ENCODE measurements around the gene CTRB2. TPM values are rescaled to one million over a fixed set of nuclear protein-coding genes. Genes with fewer than 3 reads are reported as not detected.
"Not testable (repeated sequence)": the region's sequence is repeated elsewhere in the genome, so short reads cannot be mapped to it uniquely, and the experiment has no call there.

The CTRB2 gene
- total RNA-seq, 1 donor from 2014 or later, result not detected

GRCh38 chr16:75208242-75208825 lies 1.4 kb upstream of the CTRB2 start:
- Histone ChIP-seq H3K36me3 (ENCODE audit: control insufficient read depth in 3 of 3, insufficient read depth in 3 of 3, low read length in 3 of 3) (no peaks in the 10 kb centered on the region), H3K4me1 (ENCODE audit: control insufficient read depth in 3 of 3, insufficient read depth in 3 of 3, low read length in 3 of 3) (no peaks in the 10 kb centered on the region), H3K27me3 (ENCODE audit: control insufficient read depth in 3 of 3, insufficient read depth in 3 of 3, low read length in 3 of 3) (no peaks in the 10 kb centered on the region), H3K27ac (ENCODE audit: low read depth, low read length) (no peak overlapping the region), H3K4me3 (ENCODE audit: low read length in 3 of 3) (no peak overlapping the region), H3K9me3 (ENCODE audit: control insufficient read depth in 3 of 3, low read length in 3 of 3) (no peaks in the 10 kb centered on the region), H3K9ac (ENCODE audit: low read depth in 1 of 3, low read length in 3 of 3) (no peak overlapping the region)

- Histone ChIP-seq H3K27ac (ENCODE audit: low read depth, low read length) (no peak overlapping the region), H3K27me3 (ENCODE audit: control insufficient read depth in 3 of 3, insufficient read depth in 3 of 3, low read length in 3 of 3) (no peaks in the 10 kb centered on the region), H3K4me1 (ENCODE audit: control insufficient read depth in 3 of 3, insufficient read depth in 3 of 3, low read length in 3 of 3) (no peaks in the 10 kb centered on the region), H3K9ac (ENCODE audit: low read depth in 1 of 3, low read length in 3 of 3) (no peak overlapping the region), H3K9me3 (ENCODE audit: control insufficient read depth in 3 of 3, low read length in 3 of 3) (no peaks in the 10 kb centered on the region), H3K36me3 (ENCODE audit: control insufficient read depth in 3 of 3, insufficient read depth in 3 of 3, low read length in 3 of 3) (no peaks in the 10 kb centered on the region), H3K4me3 (ENCODE audit: low read length in 3 of 3) (no peak overlapping the region)
Observed at GRCh38 chr16:75207831-75208230, 870 bp upstream of the CTRB2 start.

DNA sequence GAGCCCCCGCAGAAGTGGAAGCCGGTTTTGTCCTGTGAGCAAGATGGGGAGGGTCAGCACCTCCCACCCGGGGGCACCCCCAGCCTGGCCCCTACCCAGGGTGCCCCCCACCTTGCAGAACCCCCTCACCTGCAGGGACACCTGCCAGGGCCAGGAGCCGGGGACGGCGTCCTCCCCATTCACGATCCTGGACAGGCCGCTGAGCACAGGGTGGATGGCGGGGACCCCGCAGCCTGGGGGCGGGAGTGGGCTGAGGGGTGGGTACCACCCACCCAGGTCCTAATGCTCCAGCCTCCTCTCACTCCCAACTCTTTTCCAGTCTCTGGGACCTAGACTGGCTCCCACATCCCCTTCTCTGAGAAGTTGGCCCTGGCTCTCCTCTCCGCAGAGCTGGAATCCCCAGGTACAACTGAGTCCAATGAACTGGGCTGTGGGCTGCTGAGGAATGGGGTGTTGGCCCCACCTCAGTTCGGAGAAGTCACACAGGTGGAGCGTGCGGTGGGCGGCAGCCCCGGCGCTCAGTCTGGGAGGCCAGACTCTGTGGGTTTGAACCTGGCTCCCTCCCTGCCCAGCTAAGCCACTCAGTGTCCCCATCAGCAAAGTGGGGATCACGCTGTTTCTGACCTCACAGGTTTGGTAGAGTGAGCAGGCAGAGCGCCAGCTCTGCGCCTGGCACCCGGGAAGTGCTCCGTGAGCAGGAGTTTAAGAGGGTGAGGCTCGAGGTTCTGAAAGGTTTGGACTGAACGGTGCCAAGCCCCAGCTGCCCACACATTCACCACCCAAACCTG lies 806 bp downstream of the CTRB2 start:
- H3K36me3 ChIP-seq (ENCODE audit: control insufficient read depth in 3 of 3, insufficient read depth in 3 of 3, low read length in 3 of 3); H3K27me3 ChIP-seq (ENCODE audit: control insufficient read depth in 3 of 3, insufficient read depth in 3 of 3, low read length in 3 of 3); H3K4me3 ChIP-seq (ENCODE audit: low read length in 3 of 3); H3K9me3 ChIP-seq (ENCODE audit: control insufficient read depth in 3 of 3, low read length in 3 of 3); H3K9ac ChIP-seq (ENCODE audit: low read depth in 1 of 3, low read length in 3 of 3); H3K4me1 ChIP-seq (ENCODE audit: control insufficient read depth in 3 of 3, insufficient read depth in 3 of 3, low read length in 3 of 3); H3K27ac ChIP-seq (ENCODE audit: low read depth, low read length): not testable (repeated sequence)

DNA sequence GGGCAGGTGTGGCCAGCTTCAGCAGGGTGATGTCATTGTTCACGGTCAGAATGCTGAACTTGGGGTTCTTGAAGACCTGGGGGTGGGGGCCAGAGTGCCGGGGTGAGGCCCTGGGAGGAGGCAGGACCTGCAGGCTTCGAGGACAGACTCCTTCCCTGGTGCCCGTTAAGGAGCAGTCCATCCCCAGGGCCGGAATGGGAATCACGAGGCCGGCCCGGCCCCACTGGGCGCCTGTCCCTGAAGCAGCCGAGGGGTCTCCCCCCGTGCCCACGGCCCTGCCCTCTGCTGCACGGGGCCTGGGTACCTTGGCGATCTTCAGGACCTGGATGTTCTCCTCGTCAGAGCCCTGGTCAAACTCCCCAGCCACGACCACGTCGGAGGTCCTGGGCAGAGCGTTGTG lies 1.5 kb downstream of the CTRB2 start:
- not testable (repeated sequence) for H3K4me3 ChIP-seq (ENCODE audit: low read length in 3 of 3); H3K9ac ChIP-seq (ENCODE audit: low read depth in 1 of 3, low read length in 3 of 3); H3K27ac ChIP-seq (ENCODE audit: low read depth, low read length); H3K9me3 ChIP-seq (ENCODE audit: control insufficient read depth in 3 of 3, low read length in 3 of 3); H3K27me3 ChIP-seq (ENCODE audit: control insufficient read depth in 3 of 3, insufficient read depth in 3 of 3, low read length in 3 of 3); H3K4me1 ChIP-seq (ENCODE audit: control insufficient read depth in 3 of 3, insufficient read depth in 3 of 3, low read length in 3 of 3); H3K36me3 ChIP-seq (ENCODE audit: control insufficient read depth in 3 of 3, insufficient read depth in 3 of 3, low read length in 3 of 3)

DNA sequence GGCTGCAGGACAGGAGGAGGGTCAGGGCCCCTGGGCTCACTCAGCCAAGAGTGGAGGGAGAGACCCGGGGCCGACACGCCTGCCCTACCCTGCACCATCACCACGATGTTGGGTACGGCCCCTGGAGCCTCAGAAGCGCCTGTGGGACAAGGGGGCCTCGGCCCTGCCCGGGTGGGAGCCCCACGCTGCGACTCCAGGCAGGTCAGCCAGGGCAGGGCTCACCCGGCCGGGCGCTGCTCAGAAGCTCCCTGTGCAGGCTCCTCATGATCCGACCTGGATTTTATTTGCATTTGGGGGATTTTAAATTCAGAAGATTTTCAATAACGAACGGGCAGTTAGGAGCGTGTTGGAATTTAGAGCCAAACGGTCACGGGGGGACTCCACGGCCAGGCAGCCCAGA lies 2.1 kb downstream of the CTRB2 start:
- H3K36me3 ChIP-seq (ENCODE audit: control insufficient read depth in 3 of 3, insufficient read depth in 3 of 3, low read length in 3 of 3); H3K9me3 ChIP-seq (ENCODE audit: control insufficient read depth in 3 of 3, low read length in 3 of 3); H3K9ac ChIP-seq (ENCODE audit: low read depth in 1 of 3, low read length in 3 of 3); H3K4me1 ChIP-seq (ENCODE audit: control insufficient read depth in 3 of 3, insufficient read depth in 3 of 3, low read length in 3 of 3); H3K27me3 ChIP-seq (ENCODE audit: control insufficient read depth in 3 of 3, insufficient read depth in 3 of 3, low read length in 3 of 3); H3K27ac ChIP-seq (ENCODE audit: low read depth, low read length); H3K4me3 ChIP-seq (ENCODE audit: low read length in 3 of 3): not testable (repeated sequence)

DNA sequence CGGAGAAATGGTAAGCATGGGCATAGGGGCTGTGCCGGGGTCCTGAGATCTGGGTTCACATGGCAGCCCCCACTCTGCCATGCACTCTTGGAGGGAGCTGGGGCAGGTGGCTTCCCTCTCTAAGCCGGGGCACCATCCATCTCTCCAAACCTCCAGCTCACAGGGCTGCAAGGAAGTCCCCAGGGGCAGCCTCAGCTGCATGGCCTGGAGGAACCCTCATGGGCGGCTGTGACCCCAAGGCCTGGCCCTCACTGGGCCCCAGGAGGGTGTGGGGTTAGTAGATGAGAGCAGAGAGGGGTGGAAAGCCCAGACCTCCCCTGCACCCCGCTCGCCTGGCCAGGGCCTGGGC lies 2.6 kb downstream of the CTRB2 start:
- Histone ChIP-seq H3K9me3 (ENCODE audit: control insufficient read depth in 3 of 3, low read length in 3 of 3) (no peaks in the 10 kb centered on the region), H3K4me1 (ENCODE audit: control insufficient read depth in 3 of 3, insufficient read depth in 3 of 3, low read length in 3 of 3) (peaks cover 0 to 4% (median 2%) of the 10 kb centered on the region in 3 donors), H3K4me3 (ENCODE audit: low read length in 3 of 3) (no peak overlapping the region), H3K27ac (ENCODE audit: low read depth, low read length) (no peak overlapping the region), H3K27me3 (ENCODE audit: control insufficient read depth in 3 of 3, insufficient read depth in 3 of 3, low read length in 3 of 3) (no peaks in the 10 kb centered on the region), H3K9ac (ENCODE audit: low read depth in 1 of 3, low read length in 3 of 3) (no peak overlapping the region), H3K36me3 (ENCODE audit: control insufficient read depth in 3 of 3, insufficient read depth in 3 of 3, low read length in 3 of 3) (no peaks in the 10 kb centered on the region)

DNA sequence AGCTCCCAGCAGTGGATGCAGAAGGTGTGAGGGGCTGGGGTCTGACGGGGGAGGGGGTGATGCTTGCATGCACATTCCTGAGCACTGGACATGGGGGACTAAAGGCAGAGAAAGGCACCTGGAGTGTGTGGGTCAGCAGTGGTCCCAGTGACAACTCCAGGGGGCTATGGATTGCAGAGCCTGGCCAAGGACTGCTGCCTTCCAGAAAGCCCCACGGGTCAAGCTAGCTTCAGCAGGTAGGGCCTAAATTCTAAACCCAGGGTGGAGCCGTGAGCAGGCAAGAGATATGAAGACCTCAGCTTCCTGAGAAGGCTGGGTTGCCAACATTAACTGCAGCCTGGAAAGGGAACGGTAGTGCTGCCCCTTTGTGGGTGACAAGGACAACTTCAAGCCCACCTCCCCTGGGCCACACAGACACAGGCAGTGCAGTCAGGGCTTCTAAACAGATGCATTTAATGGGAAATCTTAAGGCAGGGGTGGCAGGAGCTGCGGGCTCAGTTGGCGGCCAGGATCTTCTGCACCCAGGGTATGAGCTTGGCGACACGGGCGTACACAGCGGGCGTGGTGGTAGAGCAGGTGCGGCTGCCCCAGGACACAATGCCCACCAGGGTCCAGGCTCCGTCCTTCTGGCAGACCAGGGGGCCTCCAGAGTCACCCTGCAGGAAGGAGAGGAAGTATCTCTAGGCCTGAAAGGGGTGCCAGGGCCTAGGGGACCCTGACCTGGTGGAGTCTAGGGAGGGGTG lies 3.1 kb downstream of the CTRB2 start:
- no peaks in the 10 kb centered on the region for H3K36me3 ChIP-seq (ENCODE audit: control insufficient read depth in 3 of 3, insufficient read depth in 3 of 3, low read length in 3 of 3)
- H3K27ac ChIP-seq (ENCODE audit: low read depth, low read length), result no peak overlapping the region
- H3K27me3 ChIP-seq (ENCODE audit: control insufficient read depth in 3 of 3, insufficient read depth in 3 of 3, low read length in 3 of 3), result no peaks in the 10 kb centered on the region
- peaks cover 0 to 4% (median 3%) of the 10 kb centered on the region in 3 donors for H3K4me1 ChIP-seq (ENCODE audit: control insufficient read depth in 3 of 3, insufficient read depth in 3 of 3, low read length in 3 of 3)
- no peak overlapping the region for H3K4me3 ChIP-seq (ENCODE audit: low read length in 3 of 3)
- no peak overlapping the region for H3K9ac ChIP-seq (ENCODE audit: low read depth in 1 of 3, low read length in 3 of 3)
- no peaks in the 10 kb centered on the region for H3K9me3 ChIP-seq (ENCODE audit: control insufficient read depth in 3 of 3, low read length in 3 of 3)

DNA sequence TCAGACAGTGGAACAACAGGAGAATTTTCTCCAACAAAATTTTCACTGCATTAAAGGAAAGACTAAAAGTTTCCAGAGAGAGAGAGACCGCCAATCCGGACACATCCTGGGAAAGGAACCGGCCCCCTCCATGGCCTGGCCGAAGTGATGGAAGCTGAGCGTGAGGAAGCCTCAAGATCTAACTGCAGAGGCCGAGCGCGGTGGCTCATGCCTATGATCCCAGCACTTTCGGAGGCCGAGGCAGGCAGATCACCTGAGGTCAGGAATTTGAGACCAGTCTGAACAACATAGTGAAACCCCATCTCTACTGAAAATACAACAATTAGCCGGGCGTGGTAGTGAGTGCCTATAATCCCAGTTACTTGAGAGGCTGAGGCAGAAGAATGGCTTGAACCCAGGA lies 3.9 kb downstream of the CTRB2 start:
- Histone ChIP-seq H3K27me3 (ENCODE audit: control insufficient read depth in 3 of 3, insufficient read depth in 3 of 3, low read length in 3 of 3) (peaks cover 4% of the 10 kb centered on the region in 3 donors), H3K9ac (ENCODE audit: low read depth in 1 of 3, low read length in 3 of 3) (no peak overlapping the region), H3K9me3 (ENCODE audit: control insufficient read depth in 3 of 3, low read length in 3 of 3) (no peaks in the 10 kb centered on the region), H3K4me3 (ENCODE audit: low read length in 3 of 3) (no peak overlapping the region), H3K4me1 (ENCODE audit: control insufficient read depth in 3 of 3, insufficient read depth in 3 of 3, low read length in 3 of 3) (peaks cover 0 to 4% (median 3%) of the 10 kb centered on the region in 3 donors), H3K27ac (ENCODE audit: low read depth, low read length) (no peak overlapping the region), H3K36me3 (ENCODE audit: control insufficient read depth in 3 of 3, insufficient read depth in 3 of 3, low read length in 3 of 3) (no peaks in the 10 kb centered on the region)

DNA sequence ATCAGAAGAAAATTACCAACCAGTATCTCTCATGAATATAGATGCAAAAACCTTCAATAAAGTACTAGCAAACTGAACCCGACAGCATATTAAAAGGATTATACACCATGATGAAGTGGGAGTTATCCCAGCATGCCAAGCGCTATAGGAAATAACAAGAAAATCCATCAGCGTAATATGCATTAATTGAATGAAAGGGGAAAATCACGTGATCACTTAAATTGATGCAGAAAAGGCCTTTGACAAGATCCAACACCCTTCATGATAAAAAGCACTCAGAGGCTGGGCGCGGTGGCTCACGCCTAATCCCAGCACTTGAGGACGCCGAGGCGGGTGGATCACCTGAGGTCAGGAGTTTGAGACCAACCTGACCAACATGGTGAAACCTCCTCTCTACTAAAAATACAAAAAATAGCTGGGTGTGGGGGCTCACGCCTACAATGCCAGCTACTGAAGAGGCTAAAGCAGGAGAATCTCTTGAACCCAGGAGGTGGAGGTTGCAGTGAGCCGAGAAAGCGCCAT lies 4.8 kb downstream of the CTRB2 start:
- H3K4me3 ChIP-seq (ENCODE audit: low read length in 3 of 3), result no peak overlapping the region
- no peak overlapping the region for H3K9ac ChIP-seq (ENCODE audit: low read depth in 1 of 3, low read length in 3 of 3)
- no peak overlapping the region for H3K27ac ChIP-seq (ENCODE audit: low read depth, low read length)

GRCh38 chr16:75198135-75198600 lies 8.8 kb downstream of the CTRB2 start:
- no peak overlapping the region for H3K4me3 ChIP-seq (ENCODE audit: low read length in 3 of 3)
- H3K9ac ChIP-seq (ENCODE audit: low read depth in 1 of 3, low read length in 3 of 3), result peak overlapping the region in 1 of 3 donors; percentile 16
- H3K36me3 ChIP-seq (ENCODE audit: control insufficient read depth in 3 of 3, insufficient read depth in 3 of 3, low read length in 3 of 3), result no peaks in the 10 kb centered on the region

More for the DNA sequence above, 4.8 kb downstream of the CTRB2 start:
- Histone ChIP-seq H3K36me3 (ENCODE audit: control insufficient read depth in 3 of 3, insufficient read depth in 3 of 3, low read length in 3 of 3) (no peaks in the 10 kb centered on the region), H3K9me3 (ENCODE audit: control insufficient read depth in 3 of 3, low read length in 3 of 3) (no peaks in the 10 kb centered on the region), H3K4me1 (ENCODE audit: control insufficient read depth in 3 of 3, insufficient read depth in 3 of 3, low read length in 3 of 3) (peaks cover 0 to 4% (median 3%) of the 10 kb centered on the region in 3 donors), H3K27me3 (ENCODE audit: control insufficient read depth in 3 of 3, insufficient read depth in 3 of 3, low read length in 3 of 3) (peaks cover 12 to 14% (median 14%) of the 10 kb centered on the region in 3 donors)

More at GRCh38 chr16:75198135-75198600, 8.8 kb downstream of the CTRB2 start:
- H3K4me1 ChIP-seq (ENCODE audit: control insufficient read depth in 3 of 3, insufficient read depth in 3 of 3, low read length in 3 of 3), result peaks cover 0 to 4% (median 3%) of the 10 kb centered on the region in 3 donors
- peaks cover 21 to 28% (median 25%) of the 10 kb centered on the region in 3 donors for H3K27me3 ChIP-seq (ENCODE audit: control insufficient read depth in 3 of 3, insufficient read depth in 3 of 3, low read length in 3 of 3)
- no peak overlapping the region for H3K27ac ChIP-seq (ENCODE audit: low read depth, low read length)
- H3K9me3 ChIP-seq (ENCODE audit: control insufficient read depth in 3 of 3, low read length in 3 of 3), result no peaks in the 10 kb centered on the region
